Choroid plexus epithelial cell (primary cell): ENCODE measurements around the gene TIAM2.
A peak's percentile ranks its signal among the peaks of the same experiment; 100 is the strongest.

Experiments used
- DNase-seq: peaks from one replicate; pipeline ENCODE4 v3.0.0-alpha.2; 2010; ENCODE audit warnings: low read depth
- H3K4me3 ChIP-seq: 2 replicates; pipeline ENCODE4 v1.5.1; 2011; ENCODE audit warnings: low read depth, mild to moderate bottlenecking, control low read depth, low read length, moderate library complexity
- CTCF ChIP-seq: conservative IDR thresholded peaks from 2 replicates; pipeline ENCODE4 v1.5.1; 2011; ENCODE audit warnings: low read depth, mild to moderate bottlenecking, control low read depth, inconsistent platforms, low read length, moderate library complexity

The TIAM2 gene

GRCh38 chr6:155155787-155156447, 160.8 kb downstream of the TIAM2 start:
- no peak for DNase-seq
- H3K4me3 ChIP-seq = no peak overlapping the region
- no peak for TF ChIP-seq CTCF

GRCh38 chr6:155157101-155157500, 162.0 kb downstream of the TIAM2 start:
- no peak for TF ChIP-seq CTCF

GRCh38 chr6:155158030-155158843, 163.1 kb downstream of the TIAM2 start:
- DNase-seq = peak; percentile 14
- no peak overlapping the region for H3K4me3 ChIP-seq
- TF ChIP-seq CTCF = no peak

More at GRCh38 chr6:155157101-155157500, 162.0 kb downstream of the TIAM2 start:
- no peak overlapping the region for H3K4me3 ChIP-seq
- DNase-seq = no peak

GRCh38 chr6:155162682-155163081, 167.6 kb downstream of the TIAM2 start:
- DNase-seq = no peak

GRCh38 chr6:155163601-155164000, 168.5 kb downstream of the TIAM2 start:
- DNase-seq = no peak
- H3K4me3 ChIP-seq = no peak overlapping the region
- no peak for TF ChIP-seq CTCF

More at GRCh38 chr6:155162682-155163081, 167.6 kb downstream of the TIAM2 start:
- no peak for TF ChIP-seq CTCF
- no peak overlapping the region for H3K4me3 ChIP-seq

GRCh38 chr6:155165029-155165710, 170.1 kb downstream of the TIAM2 start:
- no peak for TF ChIP-seq CTCF
- no peak overlapping the region for H3K4me3 ChIP-seq
- no peak for DNase-seq
